Left colon (tissue), 2 donors: Measurements from ENCODE around the gene F13A1. TPM values are rescaled to one million over a fixed set of nuclear protein-coding genes. Genes with fewer than 3 reads are reported as not detected.

Experiments used
- ATAC-seq: fragments of 200-7000 bp; cut with Tn5 transposase; one replicate; pipeline ENCODE4 v1.9.1; 2020; ENCODE audit warnings: mild to moderate bottlenecking, moderate library complexity
- DNase-seq, 2 donors: peaks; one replicate each; pipeline ENCODE4 v3.0.0-alpha.2; 2020
- intact Hi-C, 2 donors: fragments of 100-400 bp; cut with DNase I in 1 of 2; cut with micrococcal nuclease in 1 of 2; formaldehyde crosslinking; loops; one replicate each; pipeline versions ENCODE4 v1.11.2 to v1.14.0; 2022; cut with DNase I, micrococcal nuclease
- long read RNA-seq: library from polyadenylated mRNA; unstranded; transcript quantifications from one replicate; pipeline ENCODE4 v2.0.0, GENCODE V29; 2021
- total RNA-seq, 2 donors: library from RNA; stranded (reverse); fragmentation: NEBNext Ultra II Directional; extraction: Animal tissue kit (Norgen Biotek cat#: 25700); gene quantifications; one replicate each; pipeline ENCODE4 v1.2.1, GENCODE V29; 2021
- donor health status: DM: no; HTN: no; CAD: no.
- donor health status: DM: yes; HTN: yes; CAD: no.

Gene F13A1
- total RNA-seq = 10 to 100 TPM; 26.9 to 56.8 TPM
- long read RNA-seq, transcript F13A1-201 (15 exons, 3,999 nt) = major isoform, 35 of 50 reads
- long read RNA-seq, partial matches to known transcripts = 11 of 50 reads
- long read RNA-seq, other reads (novel, unspliced or antisense) = 3 of 50 reads

GRCh38 chr6:6319952-6320811 is at the start of gene F13A1:
Gene F13A1, minus strand, starts transcription at chr6:6320662. Its CDS starts 1,998 bp downstream, at chr6:6318664.
- ATAC-seq = no peak
- no peak for DNase-seq

GRCh38 chr6:6368684-6369052 is 48.2 kb upstream of the F13A1 start:
- intact Hi-C loops = no loop called here
- DNase-seq (no peak), ATAC-seq (no peak)

More at GRCh38 chr6:6319952-6320811, at the start of gene F13A1:
- intact Hi-C loops = no loop called here

- intact Hi-C loops = no loop called here
- DNase-seq (no peak), ATAC-seq (no peak)
Measured at GRCh38 chr6:6368040-6368683, 47.7 kb upstream of the F13A1 start.

GRCh38 chr6:6366803-6367202 is 46.3 kb upstream of the F13A1 start:
- no peak for DNase-seq
- no peak for ATAC-seq
- intact Hi-C loops = no loop called here

- ATAC-seq = no peak
- DNase-seq = no peak
- intact Hi-C loops = no loop called here
Measured at GRCh38 chr6:6365242-6365641, 44.8 kb upstream of the F13A1 start.

GRCh38 chr6:6362056-6362840 is 41.8 kb upstream of the F13A1 start:
- intact Hi-C loops = no loop called here
- no peak for ATAC-seq

GRCh38 chr6:6357530-6357929 is 37.1 kb upstream of the F13A1 start:
- ATAC-seq (no peak), DNase-seq (no peak)
- intact Hi-C loops = no loop called here

More at GRCh38 chr6:6362056-6362840, 41.8 kb upstream of the F13A1 start:
- DNase-seq = no peak

GRCh38 chr6:6357032-6357431 is 36.6 kb upstream of the F13A1 start:
- DNase-seq = no peak
- intact Hi-C loops = no loop called here
- no peak for ATAC-seq

GRCh38 chr6:6352772-6353171 is 32.3 kb upstream of the F13A1 start:
- DNase-seq (no peak), ATAC-seq (no peak)
- intact Hi-C loops = no loop called here

GRCh38 chr6:6351511-6352025 is 31.1 kb upstream of the F13A1 start:
- DNase-seq = no peak
- ATAC-seq = no peak
- intact Hi-C loops = no loop called here

- ATAC-seq (no peak), DNase-seq (no peak)
- intact Hi-C loops = no loop called here
Measured at GRCh38 chr6:6350696-6351095, 30.2 kb upstream of the F13A1 start.

GRCh38 chr6:6348256-6348655 is 27.8 kb upstream of the F13A1 start:
- no peak for ATAC-seq
- intact Hi-C loops = no loop called here
- no peak for DNase-seq

- intact Hi-C loops = no loop called here
- ATAC-seq = no peak
Measured at GRCh38 chr6:6346427-6347023, 26.1 kb upstream of the F13A1 start.

GRCh38 chr6:6333501-6333900 is 13.0 kb upstream of the F13A1 start:
- ATAC-seq (no peak), DNase-seq (no peak)
- intact Hi-C loops = no loop called here

More at GRCh38 chr6:6346427-6347023, 26.1 kb upstream of the F13A1 start:
- no peak for DNase-seq

- intact Hi-C loops = no loop called here
- ATAC-seq = no peak
- DNase-seq = no peak
Measured at GRCh38 chr6:6332811-6333244, 12.4 kb upstream of the F13A1 start.

- intact Hi-C loops = no loop called here
- ATAC-seq (no peak), DNase-seq (no peak)
Measured at GRCh38 chr6:6331946-6332601, 11.6 kb upstream of the F13A1 start.

- ATAC-seq (no peak), DNase-seq (no peak)
- intact Hi-C loops = no loop called here
Measured at GRCh38 chr6:6331393-6331792, 10.9 kb upstream of the F13A1 start.

- intact Hi-C loops = no loop called here
- ATAC-seq (no peak), DNase-seq (no peak)
Measured at GRCh38 chr6:6330407-6330806, 9.9 kb upstream of the F13A1 start.
